Measurements from ENCODE around the gene FLYWCH2.
"Not testable (repeated sequence)": the region's sequence is repeated elsewhere in the genome, so short reads cannot be mapped to it uniquely, and the experiment has no call there.

GRCh38 chr16:2931231-2931914 lies 48.4 kb downstream of the FLYWCH2 start:
- TF ChIP-seq CTCF, POLR2A (IDR thresholded peaks at IDR 0.05): not testable (repeated sequence)

All from Peyer's patch (tissue), 4 donors.